K562 (cell line): Measurements from ENCODE around the gene SLC6A6. TPM values are rescaled to one million over a fixed set of nuclear protein-coding genes. Genes with fewer than 3 reads are reported as not detected.

ENCODE experiments used
- AFF4 ChIP-seq: sonication (generic); formaldehyde crosslinking; IDR thresholded peaks from 2 replicates; pipeline ENCODE4 v1.8.0; 2023; ENCODE audit warnings: mild to moderate bottlenecking, missing genetic modification reagents
- ARID3B ChIP-seq: fragments of 250-450 bp; sonication (Bioruptor Pico); IDR thresholded peaks from 2 replicates; pipeline ENCODE4 v1.4.0; 2020; ENCODE audit warnings: borderline replicate concordance
- FOXP4 ChIP-seq: sonication (generic); formaldehyde crosslinking; IDR thresholded peaks from 2 replicates; pipeline ENCODE4 v1.8.0; 2022; ENCODE audit warnings: mild to moderate bottlenecking, missing genetic modification reagents, borderline replicate concordance
- HOMEZ ChIP-seq: fragments of 250-450 bp; sonication (Bioruptor Pico); IDR thresholded peaks from 2 replicates; pipeline ENCODE4 v1.4.0; 2020; ENCODE audit warnings: mild to moderate bottlenecking, moderate library complexity
- KLF13 ChIP-seq: fragments of 450-650 bp; IDR thresholded peaks from 2 replicates; pipeline ENCODE4 v1.6.1; 2016; ENCODE audit warnings: missing genetic modification characterization, low read depth, mild to moderate bottlenecking, missing compliant biosample characterization, moderate library complexity, borderline replicate concordance
- MEF2D ChIP-seq: conservative IDR thresholded peaks from 2 replicates; pipeline ENCODE4 v1.6.1; 2016; ENCODE audit warnings: low read depth, missing genetic modification characterization, missing compliant biosample characterization
- MYBL2 ChIP-seq, 2 experiments: fragments of 450-650 bp in 1 of 2; sonication (generic) in 1 of 2; formaldehyde crosslinking in 1 of 2; IDR thresholded peaks; 2 replicates each; pipeline versions ENCODE4 v1.6.1 to v1.8.1; 2017 to 2022; ENCODE audit warnings: borderline replicate concordance in 1 of 2, inconsistent platforms in 1 of 2, low read depth in 1 of 2, mild to moderate bottlenecking in 1 of 2, missing genetic modification reagents in 1 of 2, moderate library complexity in 1 of 2
- NKRF ChIP-seq: fragments of 450-650 bp; IDR thresholded peaks from 2 replicates; pipeline ENCODE4 v1.6.1; 2016; ENCODE audit warnings: borderline replicate concordance
- WHSC1 ChIP-seq: IDR thresholded peaks from one replicate; pipeline ENCODE4 v1.6.1; 2012; ENCODE audit warnings: low read length, control low read depth, inconsistent platforms
- ZNF277 ChIP-seq: fragments of 250-450 bp; sonication (Bioruptor Pico); IDR thresholded peaks from 2 replicates; pipeline ENCODE4 v1.8.0; 2022; ENCODE audit warnings: inconsistent platforms, mild to moderate bottlenecking, moderate library complexity, borderline replicate concordance
- polyA plus RNA-seq, 8 experiments: library from polyadenylated mRNA; depleted of rRNA in 4 of 8; stranded (reverse) in 5 of 8; unstranded in 3 of 8; fragments of >200 nt; fragmentation: Nextera tagmentation in 2 of 8; fragmentation: Illumina TruSeq in 1 of 8; extraction: Ambion mirVana in 2 of 8; extraction: Trizol in 1 of 8; gene quantifications; 2 replicates each; pipeline versions ENCODE4 v1.2.1 to v1.2.3, GENCODE V29; 2011 to 2014; ENCODE audit warnings: inconsistent platforms in 1 of 8, missing spikeins in 1 of 8
- total RNA-seq, 7 experiments: library from RNA; depleted of rRNA in 6 of 7; stranded (reverse); fragments of >200 nt in 6 of 7; fragmentation: Illumina TruSeq in 2 of 7; extraction: Trizol in 2 of 7; gene quantifications; 2 replicates each; pipeline versions ENCODE4 v1.2.1 to v1.2.3, GENCODE V29; 2011 to 2021; ENCODE audit warnings: low replicate concordance in 1 of 7

SLC6A6 gene
- total and polyA plus RNA-seq, 9 of the 15 experiments (the other 6 are each of a cell fraction or from before 2014, with no cell fraction given), result 12.3 to 203 (median 93.2) TPM

- no peak for TF ChIP-seq FOXP4
- TF ChIP-seq ARID3B (CRISPR knock-in tag), result no peak
- no peak for TF ChIP-seq KLF13 (tag)
- no peak for TF ChIP-seq WHSC1
- TF ChIP-seq MEF2D (tag), result no peak
- no peak for TF ChIP-seq NKRF
- TF ChIP-seq ZNF277 (CRISPR knock-in tag), result no peak
- TF ChIP-seq HOMEZ (CRISPR knock-in tag), result no peak
- no peak for TF ChIP-seq AFF4
- TF ChIP-seq MYBL2 (IDR thresholded peaks at IDR 0.05; ENCODE audit: low read depth), result no peak
- no peak for TF ChIP-seq MYBL2 (CRISPR knock-in tag; IDR thresholded peaks at IDR 0.05; ENCODE audit: borderline replicate concordance)
Measured at GRCh38 chr3:14439501-14440167, 37.2 kb downstream of the SLC6A6 start (continued).
